GM20431 (cell line): Measurements from ENCODE around the gene ABCC1.
"Not testable (repeated sequence)": the region's sequence is repeated elsewhere in the genome, so short reads cannot be mapped to it uniquely, and the experiment has no call there.

Source experiments
- in situ Hi-C: fragments of 300-500 bp; cut with MseI, MboI; formaldehyde crosslinking; loops from one replicate; pipeline ENCODE4 v1.15.0; 2020; ENCODE audit warnings: low sequenced_read_pairs; ENCODE audit not compliant: unreplicated experiment

Gene ABCC1

DNA sequence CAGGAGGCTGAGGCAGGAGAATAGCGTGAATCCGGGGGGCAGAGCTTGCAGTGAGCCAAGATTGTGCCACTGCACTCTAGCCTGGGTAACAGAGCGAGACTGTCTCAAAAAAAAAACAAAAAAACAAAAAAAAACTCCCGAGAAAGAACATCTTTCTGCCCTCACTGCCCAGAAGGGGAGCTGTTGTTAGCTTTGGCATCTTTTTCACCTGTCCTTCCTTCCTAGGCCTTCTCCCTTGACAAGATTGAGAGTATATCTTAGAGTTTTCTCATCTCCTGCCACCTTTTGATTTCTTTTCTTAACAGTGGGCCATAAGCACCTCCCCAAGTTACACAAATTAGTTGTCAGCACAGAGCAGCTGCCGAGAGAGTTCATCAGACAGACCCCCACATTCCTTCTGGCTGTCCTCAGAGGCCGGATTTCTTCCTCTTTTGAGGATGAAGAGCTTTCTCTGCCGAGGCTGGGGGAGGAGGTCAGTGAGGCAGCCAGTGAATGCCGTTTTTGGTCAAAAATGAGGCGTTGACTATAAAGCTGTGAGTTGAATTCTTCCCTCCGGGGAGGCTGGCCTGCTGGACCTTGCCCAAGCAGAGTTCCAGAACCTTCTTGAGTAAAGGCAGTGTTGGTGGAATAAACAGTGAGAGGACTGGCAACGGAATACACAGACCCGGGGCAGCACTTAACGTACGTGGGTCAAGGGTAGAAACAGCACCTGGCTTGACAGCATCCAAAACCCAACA lies 146.9 kb downstream of the ABCC1 start:
- in situ Hi-C loops = no loop called here

DNA sequence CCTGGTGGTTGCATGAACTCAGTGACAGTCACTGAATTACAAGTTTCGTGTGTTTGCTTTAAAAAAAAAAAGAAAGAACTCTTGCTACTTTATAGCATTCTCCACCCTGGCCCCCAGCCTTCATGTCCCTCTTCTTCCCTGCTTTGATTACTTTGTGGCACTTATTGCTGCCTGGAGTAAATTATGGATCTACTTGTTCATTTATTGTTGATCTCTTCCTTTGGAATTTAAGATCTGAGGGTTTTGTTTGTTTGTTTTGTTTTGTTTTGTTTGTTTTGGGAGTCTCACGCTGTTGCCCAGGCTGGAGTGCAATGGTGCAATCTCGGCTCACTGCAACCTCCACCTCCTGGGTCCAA lies 147.4 kb downstream of the ABCC1 start:
- in situ Hi-C loops = no loop called here

DNA sequence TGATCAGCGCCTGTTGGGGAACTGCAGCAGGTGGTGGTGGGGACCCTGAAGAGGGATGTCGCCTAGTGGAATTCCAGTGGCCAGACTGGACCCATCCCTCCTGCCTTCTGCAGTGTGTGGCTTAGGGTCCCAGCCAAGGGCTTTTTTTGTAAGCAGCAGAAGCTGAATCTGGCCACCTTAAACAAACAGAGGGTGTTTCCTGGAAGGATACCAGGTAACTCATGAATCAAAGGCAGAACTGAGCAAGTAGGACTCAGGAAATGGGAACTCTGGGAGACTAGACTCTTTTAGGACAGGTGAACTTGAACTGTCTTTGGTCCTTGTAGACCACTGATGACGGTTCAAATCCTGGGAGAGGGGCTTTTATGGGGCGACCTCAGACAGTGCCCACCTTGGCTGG lies 149.9 kb downstream of the ABCC1 start:
- in situ Hi-C loops = no loop called here

DNA sequence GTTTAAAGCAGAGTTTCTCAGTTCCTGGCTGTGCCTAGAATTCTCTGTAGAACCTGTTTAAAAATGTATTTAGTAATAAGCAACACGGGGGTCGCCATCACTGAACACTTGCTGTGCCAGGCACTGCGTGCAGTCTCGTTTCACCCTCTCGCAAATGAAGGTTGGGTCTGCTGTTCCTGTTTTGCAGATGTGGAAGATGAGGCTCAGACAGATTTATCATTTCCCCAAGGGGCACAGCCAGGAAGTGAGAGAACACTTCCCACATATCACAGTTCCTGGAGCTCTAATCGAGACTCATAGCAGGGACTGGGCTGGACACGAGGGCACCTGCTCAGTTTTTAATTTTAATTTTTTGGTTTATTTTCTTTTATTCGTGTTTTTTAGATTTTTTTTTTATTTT lies 151.2 kb downstream of the ABCC1 start:
- in situ Hi-C loops = no loop called here

DNA sequence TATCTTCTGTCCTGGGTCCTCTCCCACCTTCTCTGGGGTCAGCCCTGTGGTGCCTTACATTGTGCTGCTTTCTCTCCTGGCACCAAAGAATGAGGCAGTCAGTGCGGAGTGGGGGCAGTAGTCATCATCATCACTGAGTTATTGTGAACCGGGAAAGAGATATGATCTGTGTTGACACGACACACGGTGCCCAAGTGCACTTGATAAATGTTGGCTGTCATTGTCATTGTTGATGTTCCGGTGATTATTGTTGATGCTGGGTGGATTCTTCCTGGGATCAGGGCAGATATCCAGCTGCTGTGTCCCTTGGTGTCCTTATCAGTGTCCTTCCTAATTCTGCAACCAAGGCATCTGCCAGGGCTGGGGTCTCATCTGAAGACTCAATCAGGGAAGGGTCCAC lies 152.2 kb downstream of the ABCC1 start:
- in situ Hi-C loops = no loop called here

DNA sequence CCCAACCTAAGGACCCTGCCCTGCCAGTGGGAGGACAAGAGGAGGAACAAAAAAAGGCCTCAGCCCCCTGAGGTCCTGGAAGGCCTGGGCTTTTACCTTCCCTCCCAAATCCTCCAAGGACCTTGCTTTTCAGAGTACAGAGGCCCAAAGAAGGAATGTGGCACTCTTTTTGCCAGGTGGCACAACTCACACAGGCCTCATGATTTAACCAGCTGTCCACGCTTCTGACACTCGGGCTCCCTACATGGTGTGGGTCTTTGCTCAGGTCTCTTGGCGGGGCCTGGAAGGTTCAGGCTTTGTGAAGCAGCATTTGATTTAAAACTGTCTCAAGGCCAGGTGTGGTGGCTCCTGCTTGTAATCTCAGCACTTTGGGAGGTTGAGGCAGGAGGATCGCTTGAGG lies 153.3 kb downstream of the ABCC1 start:
- in situ Hi-C loops = no loop called here

DNA sequence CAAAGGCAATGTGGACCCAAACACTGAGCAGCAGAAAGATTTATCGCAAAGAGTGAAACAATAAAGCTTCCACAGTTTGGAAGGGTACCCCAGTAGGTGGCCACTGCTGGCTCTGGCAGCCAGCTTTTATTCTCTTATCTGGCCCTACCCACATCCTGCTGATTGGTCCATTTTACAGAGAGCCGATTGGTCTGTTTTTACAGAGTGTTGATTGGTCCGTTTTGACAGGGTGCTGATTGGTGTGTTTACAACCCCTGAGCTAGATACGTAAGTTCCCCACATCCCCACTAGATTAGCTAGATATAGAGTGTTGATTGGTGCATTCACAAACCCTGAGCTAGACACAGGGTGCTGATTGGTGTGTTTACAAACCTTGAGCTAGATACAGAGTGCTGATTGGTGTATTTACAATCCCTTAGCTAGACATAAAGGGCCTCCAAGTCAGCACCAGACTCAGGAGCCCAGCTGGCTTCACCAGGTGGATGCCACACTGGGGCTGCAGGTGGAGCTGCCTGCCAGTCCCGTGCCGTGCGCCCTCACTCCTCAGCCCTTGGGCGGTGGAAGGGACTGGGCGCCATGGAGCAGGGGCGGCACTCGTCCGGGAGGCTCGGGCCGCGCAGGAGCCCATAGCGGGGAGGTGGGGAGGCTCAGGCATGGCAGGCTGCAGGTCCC lies 154.9 kb downstream of the ABCC1 start:
- in situ Hi-C loops = not testable (repeated sequence)

DNA sequence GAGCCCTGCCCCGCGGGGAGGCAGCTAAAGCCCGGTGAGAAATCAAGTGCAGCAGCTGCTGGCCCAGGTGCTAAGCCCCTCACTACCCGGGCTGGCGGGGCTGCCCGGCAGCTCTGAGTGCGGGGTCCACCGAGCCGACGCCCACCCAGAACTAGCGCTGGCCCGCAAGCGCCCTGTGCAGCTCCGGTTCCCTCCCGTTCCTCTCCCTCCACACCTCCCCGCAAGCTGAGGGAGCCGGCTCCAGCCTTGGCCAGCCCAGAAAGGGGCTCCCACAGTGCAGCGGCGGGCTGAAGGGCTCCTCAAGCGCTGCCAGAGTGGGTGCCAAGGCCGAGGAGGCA lies 155.4 kb downstream of the ABCC1 start:
- in situ Hi-C loops = not testable (repeated sequence)

DNA sequence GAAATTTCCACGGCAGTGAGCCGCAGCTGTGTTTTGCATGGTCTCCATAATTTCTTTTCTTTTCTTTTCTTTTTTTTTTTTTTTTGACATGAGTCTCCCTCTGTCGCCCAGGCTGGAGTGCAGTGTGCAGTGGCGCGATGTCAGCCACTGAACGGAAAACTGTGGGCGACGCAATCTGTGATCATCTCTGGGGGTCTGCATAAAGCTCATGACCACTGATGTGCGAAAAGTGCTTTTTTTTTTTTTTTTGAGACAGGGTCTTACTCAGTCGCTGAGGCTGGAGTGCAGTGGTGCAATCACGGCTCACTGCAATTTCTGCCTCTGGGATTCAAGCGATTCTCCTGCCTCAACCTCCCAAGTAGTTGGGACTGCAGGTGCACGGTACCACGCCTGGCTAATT lies 156.2 kb downstream of the ABCC1 start:
- in situ Hi-C loops = no loop called here

DNA sequence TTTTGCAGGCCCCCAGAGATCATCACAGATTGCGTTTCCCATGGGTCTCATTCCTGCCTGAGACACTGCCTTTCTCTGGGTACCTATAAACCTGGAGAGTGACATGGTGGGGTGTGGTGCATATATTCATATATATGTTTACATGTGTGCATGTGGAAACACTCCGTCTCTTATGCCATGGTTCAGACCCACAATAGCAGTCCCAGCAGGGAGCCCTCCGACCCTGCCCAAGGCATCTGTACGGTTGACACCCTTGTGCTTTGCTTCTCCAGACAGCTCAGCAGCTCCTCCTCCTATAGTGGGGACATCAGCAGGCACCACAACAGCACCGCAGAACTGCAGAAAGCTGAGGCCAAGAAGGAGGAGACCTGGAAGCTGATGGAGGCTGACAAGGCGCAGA lies 157.1 kb downstream of the ABCC1 start:
- in situ Hi-C loops = no loop called here

DNA sequence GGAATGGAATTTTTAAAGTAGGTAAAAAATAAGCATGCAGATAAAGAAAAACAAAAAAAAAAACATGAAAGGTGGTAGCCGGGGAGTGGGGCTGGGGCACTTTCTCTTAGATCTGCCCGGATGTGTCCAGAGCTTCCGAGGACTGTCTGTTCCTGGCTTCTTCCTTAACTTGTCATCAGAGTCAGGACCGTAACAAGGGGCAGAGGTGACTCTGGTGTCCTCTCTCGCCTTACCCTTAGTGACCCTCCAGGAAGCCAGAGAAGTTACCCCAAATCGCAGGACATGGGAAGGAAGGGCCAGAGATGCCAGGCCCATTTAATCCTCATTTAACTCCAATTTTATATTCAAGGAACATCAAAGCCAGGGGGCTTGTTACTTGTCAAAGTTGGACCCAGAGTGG lies 158.4 kb downstream of the ABCC1 start:
- in situ Hi-C loops = no loop called here

DNA sequence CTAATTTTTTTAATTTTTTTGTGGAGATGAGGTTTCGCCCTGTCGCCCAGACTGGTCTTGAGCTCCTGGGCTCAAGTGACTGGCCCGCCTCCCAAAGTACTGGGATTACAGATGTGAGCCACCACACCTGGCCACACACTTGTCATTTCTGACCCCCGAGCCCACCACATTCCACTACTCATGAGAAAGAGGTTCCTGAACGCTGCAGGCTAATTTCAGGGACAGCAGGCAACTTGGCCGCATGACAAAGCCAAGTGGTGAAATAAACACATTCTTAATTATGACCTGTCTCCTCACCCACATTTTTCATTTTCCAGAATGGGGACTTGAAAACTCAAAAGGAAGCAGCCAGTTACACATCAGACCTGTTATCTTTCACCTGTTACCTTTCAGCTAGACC lies 159.3 kb downstream of the ABCC1 start:
- in situ Hi-C loops = no loop called here

DNA sequence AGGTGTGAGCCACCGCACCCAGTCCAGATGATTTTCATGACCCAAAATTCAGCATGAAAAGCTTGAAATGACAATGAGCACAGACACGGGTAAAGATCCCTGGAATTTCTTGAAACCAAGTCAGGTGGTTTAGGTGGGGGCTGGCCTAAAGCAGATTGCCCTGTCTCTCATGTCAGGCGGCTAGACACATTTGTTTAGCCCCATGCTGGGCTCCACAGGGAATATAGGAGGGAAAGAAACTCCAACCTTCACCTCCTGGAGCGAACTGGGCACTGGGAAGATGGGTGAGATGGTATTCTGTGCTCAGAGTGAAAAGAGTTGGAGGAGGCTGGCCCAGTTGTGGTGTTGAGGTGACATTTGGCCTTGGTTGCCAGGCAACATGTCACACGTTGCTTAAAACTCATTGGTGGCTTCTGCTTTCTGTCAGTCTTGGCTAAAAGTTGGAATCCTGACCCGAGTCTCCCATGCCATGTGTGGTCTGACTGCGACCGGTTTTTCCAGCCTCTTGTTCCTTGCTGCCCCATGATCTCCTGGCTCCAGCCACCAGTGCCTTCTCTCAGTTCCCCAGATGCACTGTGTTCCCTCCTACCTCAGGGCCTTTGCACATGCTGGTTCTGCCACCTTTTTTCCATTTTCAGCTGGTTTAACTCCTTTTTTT lies 160.2 kb downstream of the ABCC1 start:
- in situ Hi-C loops = no loop called here

DNA sequence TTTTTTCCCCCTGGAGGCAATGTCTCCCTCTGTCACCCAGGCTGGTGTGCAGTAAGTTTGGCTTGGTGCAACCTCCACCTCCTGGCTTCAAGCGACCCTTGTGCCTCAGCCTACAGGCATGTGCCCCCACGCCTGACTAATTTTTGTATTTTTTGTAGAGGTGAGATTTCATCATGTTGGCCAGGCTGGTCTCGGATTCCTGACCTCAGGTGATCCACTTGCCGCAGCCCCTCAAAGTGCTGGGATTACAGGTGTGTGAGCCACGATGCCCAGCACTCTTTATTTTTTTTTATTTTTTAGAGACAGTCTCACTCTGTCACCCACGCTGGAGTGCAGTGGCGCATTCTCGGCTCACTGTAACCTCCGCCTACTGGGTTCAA lies 160.7 kb downstream of the ABCC1 start:
- in situ Hi-C loops = no loop called here

DNA sequence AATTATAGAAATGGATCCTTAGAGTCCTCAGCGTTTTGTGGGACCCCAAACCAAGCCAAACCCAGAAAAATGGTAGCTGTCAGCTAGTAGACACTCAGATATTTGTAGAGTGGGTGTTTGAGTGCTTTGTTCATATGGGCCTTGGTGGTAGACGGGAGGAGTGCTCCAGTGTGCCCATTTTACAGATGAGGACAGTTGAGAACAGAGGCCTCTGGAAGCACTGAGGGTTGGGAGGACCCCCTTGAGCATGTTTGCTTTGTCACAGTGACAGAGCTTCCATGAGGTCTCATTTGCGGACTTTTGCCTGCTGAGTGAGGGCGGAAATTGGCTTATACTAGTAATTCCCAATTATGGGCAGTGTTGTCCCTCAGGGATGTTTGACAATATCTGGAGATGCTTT lies 162.2 kb downstream of the ABCC1 start:
- in situ Hi-C loops = no loop called here

DNA sequence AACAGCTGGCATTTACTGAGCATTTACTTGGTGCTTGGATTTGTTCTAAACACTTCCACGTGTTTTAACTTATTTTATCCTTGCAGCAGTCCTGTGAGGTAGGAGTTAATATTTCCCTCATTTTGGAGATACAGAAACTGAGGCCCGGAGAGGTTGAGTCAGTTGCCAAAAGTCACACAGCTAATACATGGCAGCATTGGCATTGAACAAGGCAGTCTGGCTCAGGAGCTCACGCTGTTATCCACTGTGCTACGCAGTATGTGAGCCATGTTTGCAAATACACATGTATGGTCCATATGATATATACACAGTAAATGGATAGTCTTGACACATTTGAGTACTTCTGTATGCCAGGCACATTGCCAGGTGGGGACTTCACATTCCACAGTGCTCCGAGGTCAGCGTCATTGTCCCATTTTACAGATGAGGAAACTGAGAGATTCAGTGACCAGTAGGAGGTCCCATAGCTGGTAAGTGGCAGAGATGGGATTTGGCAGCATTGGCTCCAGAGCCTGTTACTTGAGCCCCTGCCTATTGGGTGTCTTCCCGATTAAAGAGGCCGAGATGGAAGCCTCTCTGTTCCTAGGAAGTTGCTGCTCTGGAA lies 163.1 kb downstream of the ABCC1 start:
- in situ Hi-C loops = no loop called here

DNA sequence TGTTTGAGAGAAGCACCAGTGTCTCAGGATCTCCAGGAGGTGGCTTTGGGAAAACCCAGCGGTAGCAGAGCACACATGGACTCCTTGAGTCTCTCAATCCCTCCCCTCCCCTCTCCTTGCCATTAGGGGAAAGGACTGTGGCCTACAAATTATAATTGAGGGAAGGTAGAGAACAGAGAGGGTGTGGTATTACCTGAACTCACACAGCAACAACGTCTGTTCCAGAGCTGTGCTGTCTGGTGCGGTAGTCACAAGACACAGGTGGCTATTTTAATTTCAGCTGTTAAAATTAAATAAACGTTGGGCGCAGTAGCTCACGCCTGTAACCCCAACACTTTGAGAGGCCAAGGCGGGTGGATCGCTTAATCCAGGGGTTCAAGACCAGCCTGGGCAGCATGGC lies 163.7 kb downstream of the ABCC1 start:
- in situ Hi-C loops = no loop called here

DNA sequence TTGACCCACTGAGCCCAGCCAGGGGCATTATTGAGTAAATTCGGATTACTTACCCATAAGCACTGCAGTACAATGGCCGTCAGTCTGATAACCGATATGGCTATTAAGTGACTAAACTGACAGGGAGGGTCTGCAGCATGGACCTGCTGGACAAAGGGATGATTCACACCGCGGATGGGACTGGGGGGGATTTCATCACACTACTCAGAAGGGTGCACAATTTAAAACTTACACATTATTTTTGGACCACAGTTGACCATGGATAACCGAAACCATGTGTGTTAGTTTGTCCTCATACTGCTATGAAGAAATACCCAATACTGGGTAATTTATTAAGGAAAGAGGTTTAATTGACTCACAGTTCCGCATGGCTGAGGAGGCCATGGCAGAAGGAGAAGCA lies 167.4 kb downstream of the ABCC1 start:
- in situ Hi-C loops = no loop called here

DNA sequence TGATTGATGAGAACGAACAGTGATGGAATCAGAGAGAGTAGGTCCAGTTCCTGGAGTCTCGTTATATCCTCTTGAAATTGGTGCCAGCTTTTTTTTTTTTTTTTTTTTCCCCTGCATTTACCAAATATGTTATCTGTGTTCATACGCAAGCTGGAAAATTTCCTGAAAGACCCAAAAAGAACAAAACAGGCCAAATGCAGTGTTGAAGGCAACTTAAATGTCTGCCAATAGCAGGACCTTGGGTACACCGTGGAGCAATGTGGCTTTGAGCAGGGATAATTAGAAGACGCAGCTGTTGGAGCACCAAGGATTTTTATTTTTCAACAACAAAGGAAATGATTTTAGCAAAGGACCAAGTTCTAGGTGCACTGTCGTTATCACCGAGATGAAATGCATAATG lies 168.9 kb downstream of the ABCC1 start:
- in situ Hi-C loops = no loop called here

DNA sequence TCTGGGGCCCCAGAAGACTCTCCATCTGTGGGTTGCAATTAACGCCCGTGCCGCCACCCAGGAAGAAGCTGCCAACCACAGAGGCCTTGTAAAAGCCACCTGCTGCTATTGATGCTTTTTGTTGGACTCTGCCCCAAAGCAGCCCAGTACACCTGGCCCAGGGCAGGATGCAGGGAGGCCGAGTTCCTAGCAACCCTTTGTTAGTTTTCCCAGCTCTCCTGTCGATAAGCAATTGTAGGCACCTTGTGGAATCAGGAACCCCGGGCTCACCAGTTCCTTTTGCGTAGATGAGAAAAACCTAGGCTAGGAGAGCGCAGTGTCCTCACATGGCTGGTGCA lies 170.6 kb downstream of the ABCC1 start:
- in situ Hi-C loops = loop anchor here (10.0 kb wide), 1 partner anchor 355 kb away; no protein-coding TSS in a partner anchor
